AG04450 (cell line): Measurements from ENCODE around the gene STARD9. TPM values are rescaled to one million over a fixed set of nuclear protein-coding genes. Genes with fewer than 3 reads are reported as not detected.

Source experiments
- CTCF ChIA-PET: fragments of 300-600, 350-600 bp; formaldehyde crosslinking; extraction: SDS; loops from one replicate; lab custom pipeline; 2022; ENCODE audit warnings: antibody characterized with exemption, inconsistent platforms; lab: Charles Lee
- POLR2A ChIA-PET: fragments of 350-600 bp; formaldehyde crosslinking; extraction: SDS; loops from one replicate; lab custom pipeline; 2021; ENCODE audit warnings: antibody characterized with exemption, inconsistent platforms; lab: Yijun Ruan, JAX
- DNase-seq: peaks from one replicate; pipeline ENCODE4 v3.0.0-alpha.2; 2011; ENCODE audit warnings: low read depth, low spot score
- H3K27ac ChIP-seq: one replicate; pipeline ENCODE4 v1.5.1; 2012; ENCODE audit warnings: low read depth, low read length, control low read depth
- H3K27me3 ChIP-seq: one replicate; pipeline ENCODE4 v1.6.0; 2012; ENCODE audit warnings: low read length; ENCODE audit not compliant: control insufficient read depth, insufficient read depth
- H3K4me3 ChIP-seq: 2 replicates; pipeline ENCODE4 v1.5.1; 2011; ENCODE audit warnings: mild to moderate bottlenecking, low read depth, low read length, control low read depth
- H3K9me3 ChIP-seq: 2 replicates; pipeline ENCODE4 v1.5.1; 2012; ENCODE audit warnings: low read length; ENCODE audit not compliant: control insufficient read depth, insufficient read depth
- CTCF ChIP-seq: IDR thresholded peaks from 2 replicates; pipeline ENCODE4 v1.5.1; 2011; ENCODE audit warnings: low read depth, low read length, control low read depth, inconsistent platforms
- polyA plus RNA-seq: library from polyadenylated mRNA; depleted of rRNA; stranded (reverse); fragments of >200 nt; gene quantifications from 2 replicates; pipeline ENCODE4 v1.2.3, GENCODE V29; 2011

The STARD9 gene
- polyA plus RNA-seq, 1 experiment = 2.2 TPM

GRCh38 chr15:42611532-42611931 lies 36.1 kb downstream of the STARD9 start:
- ChIA-PET POLR2A (no interaction called here), CTCF (no interaction called here)
- no peak for DNase-seq
- Histone ChIP-seq H3K27ac (no peak overlapping the region), H3K4me3 (no peak overlapping the region), H3K27me3 (no peaks in the 10 kb centered on the region), H3K9me3 (no peaks in the 10 kb centered on the region)
- no peak for TF ChIP-seq CTCF

GRCh38 chr15:42612367-42612912 lies 37.0 kb downstream of the STARD9 start:
- ChIA-PET CTCF (interaction anchor here (0.7 kb wide), 1 partner anchor 475 kb away, joined by 3 read pairs; no protein-coding TSS in a partner anchor), POLR2A (no interaction called here)
- no peak overlapping the region for H3K27ac ChIP-seq
- H3K4me3 ChIP-seq = no peak overlapping the region
- TF ChIP-seq CTCF = no peak
- no peaks in the 10 kb centered on the region for H3K27me3 ChIP-seq
- no peak for DNase-seq
- no peaks in the 10 kb centered on the region for H3K9me3 ChIP-seq

- no peak for TF ChIP-seq CTCF
- DNase-seq = no peak
- Histone ChIP-seq H3K9me3 (no peaks in the 10 kb centered on the region), H3K4me3 (no peak overlapping the region), H3K27ac (no peak overlapping the region), H3K27me3 (no peaks in the 10 kb centered on the region)
- ChIA-PET CTCF (no interaction called here), POLR2A (no interaction called here)
Observed at GRCh38 chr15:42616107-42616506, 40.7 kb downstream of the STARD9 start.

GRCh38 chr15:42619656-42620371 lies 44.4 kb downstream of the STARD9 start:
- H3K27ac ChIP-seq = no peak overlapping the region
- TF ChIP-seq CTCF = no peak
- CTCF ChIA-PET = interaction anchor here (1.3 kb wide), 1 partner anchor 536 kb away, joined by 3 read pairs; no protein-coding TSS in a partner anchor
- no peaks in the 10 kb centered on the region for H3K9me3 ChIP-seq
- POLR2A ChIA-PET = interaction anchor here (0.5 kb wide), 1 partner anchor 15 kb away, joined by 4 read pairs; no protein-coding TSS in a partner anchor
- no peak for DNase-seq
- no peaks in the 10 kb centered on the region for H3K27me3 ChIP-seq
- no peak overlapping the region for H3K4me3 ChIP-seq

GRCh38 chr15:42621386-42621785 lies 46.0 kb downstream of the STARD9 start:
- ChIA-PET CTCF (no interaction called here), POLR2A (no interaction called here)
- no peaks in the 10 kb centered on the region for H3K9me3 ChIP-seq
- H3K27ac ChIP-seq = no peak overlapping the region
- H3K4me3 ChIP-seq = no peak overlapping the region
- no peaks in the 10 kb centered on the region for H3K27me3 ChIP-seq
- no peak for DNase-seq
- no peak for TF ChIP-seq CTCF
